Uterus (tissue), 4 donors: Measurements from ENCODE around the gene IZUMO1R. TPM values are rescaled to one million over a fixed set of nuclear protein-coding genes. Genes with fewer than 3 reads are reported as not detected.

Experiments used
- DNase-seq, 2 donors: peaks; one replicate each; pipeline ENCODE4 v3.0.0-alpha.2; 2019 to 2020
- H3K27ac ChIP-seq, 2 donors: fragments of 200-600 bp; sonication (generic); 1 replicate in 1 of 2; 2 replicates in 1 of 2; pipeline ENCODE4 v1.5.1; 2016 to 2018
- H3K27me3 ChIP-seq, 2 donors: fragments of 200-600 bp; sonication (generic); one replicate each; pipeline ENCODE4 v1.5.1; 2018 to 2019; ENCODE audit warnings: control low read depth in 1 of 2
- H3K36me3 ChIP-seq, 2 donors: fragments of 200-600 bp; sonication (generic); one replicate each; pipeline ENCODE4 v1.5.1; 2019; ENCODE audit warnings: control low read depth in 1 of 2
- H3K4me1 ChIP-seq, 2 donors: fragments of 200-600 bp; sonication (generic); one replicate each; pipeline ENCODE4 v1.5.1; 2018 to 2019; ENCODE audit warnings: control low read depth in 1 of 2
- H3K4me3 ChIP-seq, 2 donors: fragments of 200-600 bp; sonication (generic); 1 replicate in 1 of 2; 2 replicates in 1 of 2; pipeline ENCODE4 v1.5.1; 2018 to 2019; ENCODE audit warnings: mild to moderate bottlenecking in 1 of 2
- H3K9me3 ChIP-seq, 2 donors: fragments of 200-600 bp; sonication (generic); one replicate each; pipeline ENCODE4 v1.5.1; 2019; ENCODE audit warnings: control low read depth in 1 of 2
- POLR2A ChIP-seq, 2 donors: fragments of 450-650 bp; IDR thresholded peaks; one replicate each; pipeline ENCODE4 v1.6.1; 2016; ENCODE audit warnings: antibody characterized with exemption in 2 of 2, mild to moderate bottlenecking in 1 of 2, moderate library complexity in 1 of 2
- intact Hi-C: fragments of 100-400 bp; cut with DNase I; formaldehyde crosslinking; loops from one replicate; pipeline ENCODE4 v1.15.1; 2023; ENCODE audit warnings: low total_unique reads
- total RNA-seq, 4 donors: library from RNA; depleted of rRNA in 3 of 4; stranded (reverse); fragments of >200 nt in 3 of 4; gene quantifications; one replicate each; pipeline versions ENCODE4 v1.1.0 to v1.2.4, GENCODE V29; 2014 to 2023
- TF ChIP-seq, protein P1 (sequence below), 4 experiments: fragments of 200-600 bp in 2 of 4; fragments of 450-650 bp in 2 of 4; sonication (generic) in 2 of 4; IDR thresholded peaks; one replicate each; pipeline ENCODE4 v1.5.1; 2016 to 2019; ENCODE audit warnings: antibody characterized with exemption in 4 of 4, mild to moderate bottlenecking in 2 of 4, moderate library complexity in 1 of 4
- donor health status: DM: yes; HTN: yes; CAD: no.

Gene IZUMO1R
- total RNA-seq, 4 donors from 2014 or later: not detected

DNA sequence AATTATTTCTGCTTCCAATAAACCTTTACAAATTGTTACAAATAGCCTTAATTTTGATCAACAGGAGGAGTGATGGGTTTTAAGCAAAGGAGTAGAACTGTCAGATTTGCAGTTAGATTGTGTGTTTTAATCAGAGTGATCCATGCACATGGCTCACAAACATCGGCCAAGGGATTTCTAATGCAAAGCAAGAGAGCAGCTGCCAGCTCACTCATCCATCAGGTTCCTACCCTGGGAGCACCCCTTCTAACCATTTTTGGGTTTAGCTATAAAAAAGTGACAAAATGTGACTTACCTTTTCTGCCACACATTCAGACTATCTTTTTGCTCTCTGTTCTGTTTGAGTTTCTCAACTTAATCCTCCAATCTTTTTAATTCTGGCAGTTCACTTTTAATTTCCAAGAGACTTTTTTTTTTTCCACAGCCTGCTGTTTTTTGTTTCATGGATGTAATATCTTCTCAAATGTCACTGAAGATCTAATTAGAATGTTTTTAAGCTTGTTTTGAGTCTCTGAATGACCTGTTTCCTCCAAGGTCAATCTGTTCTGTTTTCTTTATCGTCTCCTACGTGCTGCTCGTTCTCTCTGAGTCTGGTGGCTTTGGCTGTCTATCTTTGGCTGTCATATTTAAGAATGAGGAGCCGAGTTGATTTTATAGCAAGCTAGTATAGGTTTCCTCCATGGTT, 6.0 kb downstream of the IZUMO1R start:
- Histone ChIP-seq H3K4me3 (no peak overlapping the region), H3K27ac (peak overlapping the region; percentile 43 to 48), H3K4me1 (peaks cover 3 to 9% of the 10 kb centered on the region in 2 donors), H3K27me3 (no peaks in the 10 kb centered on the region), H3K36me3 (no peaks in the 10 kb centered on the region), H3K9me3 (no peaks in the 10 kb centered on the region)
- intact Hi-C loops: no loop called here
- TF ChIP-seq, protein P1, sequence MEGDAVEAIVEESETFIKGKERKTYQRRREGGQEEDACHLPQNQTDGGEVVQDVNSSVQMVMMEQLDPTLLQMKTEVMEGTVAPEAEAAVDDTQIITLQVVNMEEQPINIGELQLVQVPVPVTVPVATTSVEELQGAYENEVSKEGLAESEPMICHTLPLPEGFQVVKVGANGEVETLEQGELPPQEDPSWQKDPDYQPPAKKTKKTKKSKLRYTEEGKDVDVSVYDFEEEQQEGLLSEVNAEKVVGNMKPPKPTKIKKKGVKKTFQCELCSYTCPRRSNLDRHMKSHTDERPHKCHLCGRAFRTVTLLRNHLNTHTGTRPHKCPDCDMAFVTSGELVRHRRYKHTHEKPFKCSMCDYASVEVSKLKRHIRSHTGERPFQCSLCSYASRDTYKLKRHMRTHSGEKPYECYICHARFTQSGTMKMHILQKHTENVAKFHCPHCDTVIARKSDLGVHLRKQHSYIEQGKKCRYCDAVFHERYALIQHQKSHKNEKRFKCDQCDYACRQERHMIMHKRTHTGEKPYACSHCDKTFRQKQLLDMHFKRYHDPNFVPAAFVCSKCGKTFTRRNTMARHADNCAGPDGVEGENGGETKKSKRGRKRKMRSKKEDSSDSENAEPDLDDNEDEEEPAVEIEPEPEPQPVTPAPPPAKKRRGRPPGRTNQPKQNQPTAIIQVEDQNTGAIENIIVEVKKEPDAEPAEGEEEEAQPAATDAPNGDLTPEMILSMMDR (IDR thresholded peaks at IDR 0.05): no peak
- TF ChIP-seq POLR2A (IDR thresholded peaks at IDR 0.05): no peak
- DNase-seq: no peak

DNA sequence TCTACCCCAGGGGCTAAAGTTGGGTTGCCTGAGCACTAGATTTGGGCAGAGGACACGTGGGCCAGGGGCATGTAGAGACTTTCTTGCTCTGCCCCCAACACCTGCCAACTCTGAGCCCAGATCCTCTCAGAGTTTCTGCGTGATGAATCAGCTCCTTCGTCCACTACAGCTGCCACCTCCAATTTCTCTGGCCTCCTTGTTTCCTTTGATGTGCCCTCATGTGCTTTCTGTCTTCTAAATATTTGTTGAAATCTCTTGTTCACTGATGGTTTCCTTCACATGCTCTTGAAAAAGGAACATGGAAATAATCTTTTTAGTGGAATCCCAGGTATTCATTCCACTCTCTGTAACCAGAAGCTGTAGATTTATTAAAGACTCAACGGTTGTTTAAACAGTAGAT, 8.0 kb downstream of the IZUMO1R start:
- H3K4me1 ChIP-seq: peaks cover 3 to 9% of the 10 kb centered on the region in 2 donors
- no peak overlapping the region for H3K4me3 ChIP-seq
- no peak overlapping the region for H3K27ac ChIP-seq
- H3K36me3 ChIP-seq: no peaks in the 10 kb centered on the region
- DNase-seq: no peak
- intact Hi-C loops: no loop called here
- H3K27me3 ChIP-seq: no peaks in the 10 kb centered on the region
- no peaks in the 10 kb centered on the region for H3K9me3 ChIP-seq
- no peak for TF ChIP-seq POLR2A (IDR thresholded peaks at IDR 0.05)
- TF ChIP-seq, protein P1 (IDR thresholded peaks at IDR 0.05): no peak

DNA sequence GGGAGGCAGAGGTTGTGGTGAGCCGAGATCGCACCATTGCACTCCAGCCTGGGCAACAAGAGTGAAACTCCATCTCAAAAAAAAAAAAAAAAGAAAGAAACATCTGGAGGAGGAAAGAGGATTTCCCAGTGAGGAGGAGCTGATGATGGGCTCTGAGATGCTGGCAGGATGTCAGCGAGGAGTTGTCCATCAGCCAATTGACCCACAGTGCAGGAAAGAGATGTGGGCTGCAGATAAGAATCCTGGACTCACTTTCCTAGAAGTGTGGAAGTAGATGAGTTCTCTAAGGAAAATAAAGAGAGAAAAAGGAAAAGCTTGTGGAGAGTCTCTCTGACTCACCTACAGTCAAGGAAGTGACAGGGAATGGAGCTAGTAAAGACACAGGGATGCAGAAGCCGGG, 9.7 kb downstream of the IZUMO1R start:
- Histone ChIP-seq H3K4me1 (peaks cover 3 to 9% of the 10 kb centered on the region in 2 donors), H3K36me3 (no peaks in the 10 kb centered on the region), H3K9me3 (no peaks in the 10 kb centered on the region), H3K27me3 (no peaks in the 10 kb centered on the region), H3K27ac (peak overlapping the region in 1 of 2 donors; percentile 39), H3K4me3 (no peak overlapping the region)
- intact Hi-C loops: no loop called here
- TF ChIP-seq POLR2A (IDR thresholded peaks at IDR 0.05): no peak
- TF ChIP-seq, protein P1 (IDR thresholded peaks at IDR 0.05): no peak
- DNase-seq: peak in 1 of 2 donors; percentile 36

DNA sequence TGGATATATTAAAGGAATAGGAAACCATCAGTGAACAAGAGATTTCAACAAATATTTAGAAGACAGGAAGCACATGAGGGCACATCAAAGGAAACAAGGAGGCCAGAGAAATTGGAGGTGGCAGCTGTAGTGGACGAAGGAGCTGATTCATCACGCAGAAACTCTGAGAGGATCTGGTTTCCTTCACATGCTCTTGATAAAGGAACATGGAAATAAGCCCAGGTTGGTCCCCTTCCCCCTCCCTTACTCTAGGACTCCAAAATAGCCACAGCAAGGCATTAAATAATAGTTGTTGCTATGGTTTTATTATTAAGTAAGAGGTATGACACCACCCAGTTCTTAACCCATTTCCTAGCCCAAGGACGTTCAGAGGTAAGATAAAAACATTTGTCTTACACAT, 11.3 kb downstream of the IZUMO1R start:
- no peaks in the 10 kb centered on the region for H3K27me3 ChIP-seq
- no peaks in the 10 kb centered on the region for H3K36me3 ChIP-seq
- no peak overlapping the region for H3K4me3 ChIP-seq
- H3K27ac ChIP-seq: peak overlapping the region; percentile 45 to 49
- intact Hi-C loops: no loop called here
- no peaks in the 10 kb centered on the region for H3K9me3 ChIP-seq
- TF ChIP-seq POLR2A (IDR thresholded peaks at IDR 0.05): no peak
- TF ChIP-seq, protein P1 (IDR thresholded peaks at IDR 0.05): no peak
- peak; percentile 54 to 83 for DNase-seq
- H3K4me1 ChIP-seq: peaks cover 3 to 9% of the 10 kb centered on the region in 2 donors

DNA sequence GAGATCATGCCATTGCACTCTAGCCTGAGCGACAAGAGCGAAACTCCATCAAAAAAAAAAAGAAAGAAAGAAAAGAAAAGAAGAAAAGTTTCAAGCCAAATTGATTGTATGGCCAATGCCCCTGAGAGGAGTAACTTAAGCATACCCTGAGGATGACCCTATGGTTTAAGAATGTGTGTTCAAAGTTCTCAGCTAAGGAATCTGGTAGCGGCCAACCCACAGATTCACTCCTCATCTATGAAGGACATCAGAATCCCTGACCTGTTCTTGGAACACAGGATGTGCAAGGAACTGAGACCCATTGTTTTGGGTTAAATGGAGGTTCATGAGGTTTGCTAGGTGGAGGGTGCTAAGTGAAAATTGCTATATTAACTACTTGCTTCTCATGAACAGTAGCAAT, 18.1 kb downstream of the IZUMO1R start:
- H3K27me3 ChIP-seq: no peaks in the 10 kb centered on the region
- H3K4me1 ChIP-seq: no peaks in the 10 kb centered on the region
- DNase-seq: no peak
- H3K9me3 ChIP-seq: no peaks in the 10 kb centered on the region
- no peak overlapping the region for H3K4me3 ChIP-seq
- no peaks in the 10 kb centered on the region for H3K36me3 ChIP-seq
- TF ChIP-seq, protein P1 (IDR thresholded peaks at IDR 0.05): no peak
- no peak for TF ChIP-seq POLR2A (IDR thresholded peaks at IDR 0.05)
- H3K27ac ChIP-seq: no peak overlapping the region
- intact Hi-C loops: no loop called here
